Lower lobe of right lung (tissue), 2 donors: Measurements from ENCODE around the gene SHOX. TPM values are rescaled to one million over a fixed set of nuclear protein-coding genes. Genes with fewer than 3 reads are reported as not detected.

ENCODE experiments used
- ATAC-seq, 2 donors: fragments of 200-7000 bp; cut with Tn5 transposase; one replicate each; pipeline ENCODE4 v1.9.1; 2020 to 2022; ENCODE audit warnings: mild to moderate bottlenecking in 2 of 2, moderate library complexity in 2 of 2
- DNase-seq: peaks from one replicate; pipeline ENCODE4 v3.0.0-alpha.2; 2020
- H3K27ac ChIP-seq: fragments of 200-600 bp; one replicate; pipeline ENCODE4 v1.8.0; 2022
- H3K27me3 ChIP-seq: fragments of 200-600 bp; one replicate; pipeline ENCODE4 v1.8.0; 2022; ENCODE audit warnings: low read depth
- H3K36me3 ChIP-seq: fragments of 200-600 bp; one replicate; pipeline ENCODE4 v1.8.0; 2022; ENCODE audit warnings: mild to moderate bottlenecking
- H3K4me1 ChIP-seq: fragments of 200-600 bp; one replicate; pipeline ENCODE4 v1.8.0; 2022
- H3K4me3 ChIP-seq: fragments of 200-600 bp; one replicate; pipeline ENCODE4 v1.8.0; 2022; ENCODE audit warnings: mild to moderate bottlenecking
- H3K9me3 ChIP-seq: fragments of 200-600 bp; one replicate; pipeline ENCODE4 v1.8.0; 2022
- CTCF ChIP-seq: fragments of 200-600 bp; IDR thresholded peaks from one replicate; pipeline ENCODE4 v1.8.0; 2022; ENCODE audit warnings: antibody characterized with exemption, mild to moderate bottlenecking
- intact Hi-C: fragments of 100-400 bp; cut with DNase I; formaldehyde crosslinking; loops from one replicate; pipeline ENCODE4 v1.11.0; 2022
- total RNA-seq: library from RNA; stranded (reverse); fragmentation: NEBNext Ultra II Directional; extraction: Animal tissue kit (Norgen Biotek cat#: 25700); gene quantifications from one replicate; pipeline ENCODE4 v1.2.1, GENCODE V29; 2021
- donor health status: DM: no; HTN: yes; CAD: no; lungs with severe emphysema.

Gene SHOX
- total RNA-seq, 1 donor from 2014 or later, result not detected

- no peak for ATAC-seq
- H3K9me3 ChIP-seq, result no peaks in the 10 kb centered on the region
- TF ChIP-seq CTCF, result no peak
- peaks cover 67% of the 10 kb centered on the region for H3K27me3 ChIP-seq
- intact Hi-C loops, result no loop called here
- H3K36me3 ChIP-seq, result no peaks in the 10 kb centered on the region
- no peaks in the 10 kb centered on the region for H3K4me1 ChIP-seq
- no peak overlapping the region for H3K4me3 ChIP-seq
- H3K27ac ChIP-seq, result no peak overlapping the region
- DNase-seq, result no peak
These were observed 1.2 kb upstream of the SHOX start for GRCh38 chrX:629230-630006.

- TF ChIP-seq CTCF, result no peak
- H3K9me3 ChIP-seq, result no peaks in the 10 kb centered on the region
- H3K4me1 ChIP-seq, result no peaks in the 10 kb centered on the region
- intact Hi-C loops, result no loop called here
- no peaks in the 10 kb centered on the region for H3K36me3 ChIP-seq
- DNase-seq, result no peak
- peaks cover 71% of the 10 kb centered on the region for H3K27me3 ChIP-seq
- H3K4me3 ChIP-seq, result no peak overlapping the region
- no peak for ATAC-seq
- no peak overlapping the region for H3K27ac ChIP-seq
These were observed 482 bp upstream of the SHOX start for GRCh38 chrX:630007-630611.

GRCh38 chrX:631802-632365 is 1.3 kb downstream of the SHOX start:
- DNase-seq (no peak), ATAC-seq (no peak)
- no peak overlapping the region for H3K27ac ChIP-seq
- intact Hi-C loops, result no loop called here
- no peaks in the 10 kb centered on the region for H3K9me3 ChIP-seq
- TF ChIP-seq CTCF, result no peak
- no peaks in the 10 kb centered on the region for H3K4me1 ChIP-seq
- no peak overlapping the region for H3K4me3 ChIP-seq
- H3K27me3 ChIP-seq, result peaks cover 77% of the 10 kb centered on the region
- H3K36me3 ChIP-seq, result no peaks in the 10 kb centered on the region

GRCh38 chrX:632366-633042 is 1.9 kb downstream of the SHOX start:
- no peaks in the 10 kb centered on the region for H3K36me3 ChIP-seq
- no peaks in the 10 kb centered on the region for H3K9me3 ChIP-seq
- peaks cover 78% of the 10 kb centered on the region for H3K27me3 ChIP-seq
- TF ChIP-seq CTCF, result no peak
- ATAC-seq (no peak), DNase-seq (no peak)
- intact Hi-C loops, result no loop called here
- H3K27ac ChIP-seq, result no peak overlapping the region
- no peak overlapping the region for H3K4me3 ChIP-seq
- H3K4me1 ChIP-seq, result no peaks in the 10 kb centered on the region

GRCh38 chrX:633043-633984 is 2.7 kb downstream of the SHOX start:
- no peak overlapping the region for H3K4me3 ChIP-seq
- H3K4me1 ChIP-seq, result no peaks in the 10 kb centered on the region
- no peaks in the 10 kb centered on the region for H3K36me3 ChIP-seq
- ATAC-seq, result no peak
- H3K27ac ChIP-seq, result no peak overlapping the region
- H3K9me3 ChIP-seq, result no peaks in the 10 kb centered on the region
- H3K27me3 ChIP-seq, result peaks cover 82% of the 10 kb centered on the region
- intact Hi-C loops, result no loop called here
- no peak for TF ChIP-seq CTCF
- no peak for DNase-seq
